ENCODE measurements around the gene BET1. TPM values are rescaled to one million over a fixed set of nuclear protein-coding genes. Genes with fewer than 3 reads are reported as not detected.

Gene BET1
- total RNA-seq, 1 donor from 2014 or later, result 18.8 TPM

DNA sequence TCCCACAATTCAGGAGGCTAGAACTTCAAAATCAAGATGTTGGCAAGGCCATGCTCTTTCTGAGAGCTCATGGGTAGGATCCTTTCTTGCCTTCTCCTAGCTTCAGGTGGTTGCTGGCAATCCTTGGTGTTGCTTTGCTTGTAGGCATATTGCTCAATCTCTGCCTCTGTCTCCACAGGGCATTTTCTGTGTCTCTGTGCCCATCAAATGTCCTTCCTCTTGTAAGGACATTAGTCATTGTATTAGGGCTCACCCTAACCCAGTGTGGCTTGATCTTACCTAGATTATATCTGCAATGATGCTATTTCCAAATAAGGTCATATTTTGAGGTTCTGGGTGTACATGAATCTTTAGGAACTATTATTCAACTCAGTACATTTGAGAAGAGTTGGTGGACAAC, 20.1 kb downstream of the BET1 start:
- DNase-seq (ENCODE audit: low read depth, low spot score), result no peak
- no peaks in the 10 kb centered on the region for H3K36me3 Mint-ChIP-seq (ENCODE audit: low read depth)
- H3K4me1 Mint-ChIP-seq, result no peaks in the 10 kb centered on the region
- no peaks in the 10 kb centered on the region for H3K27me3 Mint-ChIP-seq (ENCODE audit: low read depth)
- H3K27ac Mint-ChIP-seq (ENCODE audit: unreplicated experiment), result no peak overlapping the region
- no peak for TF ChIP-seq CTCF (conservative IDR thresholded peaks at IDR 0.05)
- H3K4me3 Mint-ChIP-seq, result no peak overlapping the region
- H3K9me3 Mint-ChIP-seq, result no peaks in the 10 kb centered on the region

GRCh38 chr7:93981480-93981874, 22.7 kb downstream of the BET1 start:
- no peak overlapping the region for H3K27ac Mint-ChIP-seq (ENCODE audit: unreplicated experiment)
- H3K36me3 Mint-ChIP-seq (ENCODE audit: low read depth), result no peaks in the 10 kb centered on the region
- no peak for TF ChIP-seq CTCF (conservative IDR thresholded peaks at IDR 0.05)
- no peak for DNase-seq (ENCODE audit: low read depth, low spot score)
- H3K27me3 Mint-ChIP-seq (ENCODE audit: low read depth), result no peaks in the 10 kb centered on the region
- no peaks in the 10 kb centered on the region for H3K9me3 Mint-ChIP-seq
- H3K4me3 Mint-ChIP-seq, result no peak overlapping the region
- H3K4me1 Mint-ChIP-seq, result no peaks in the 10 kb centered on the region

GRCh38 chr7:93980744-93981479, 23.2 kb downstream of the BET1 start:
- Mint-ChIP-seq H3K4me1 (no peaks in the 10 kb centered on the region), H3K4me3 (no peak overlapping the region), H3K36me3 (ENCODE audit: low read depth) (no peaks in the 10 kb centered on the region), H3K27me3 (ENCODE audit: low read depth) (no peaks in the 10 kb centered on the region), H3K9me3 (no peaks in the 10 kb centered on the region), H3K27ac (ENCODE audit: unreplicated experiment) (no peak overlapping the region)
- no peak for DNase-seq (ENCODE audit: low read depth, low spot score)
- TF ChIP-seq CTCF (conservative IDR thresholded peaks at IDR 0.05), result no peak

- no peaks in the 10 kb centered on the region for H3K36me3 Mint-ChIP-seq (ENCODE audit: low read depth)
- H3K4me3 Mint-ChIP-seq, result no peak overlapping the region
- H3K4me1 Mint-ChIP-seq, result no peaks in the 10 kb centered on the region
- no peak for DNase-seq (ENCODE audit: low read depth, low spot score)
- TF ChIP-seq CTCF (conservative IDR thresholded peaks at IDR 0.05), result no peak
- H3K27me3 Mint-ChIP-seq (ENCODE audit: low read depth), result no peaks in the 10 kb centered on the region
- no peaks in the 10 kb centered on the region for H3K9me3 Mint-ChIP-seq
- no peak overlapping the region for H3K27ac Mint-ChIP-seq (ENCODE audit: unreplicated experiment)
Observed at GRCh38 chr7:93977211-93977950, 26.8 kb downstream of the BET1 start.

GRCh38 chr7:93973134-93973533, 31.0 kb downstream of the BET1 start:
- no peak for DNase-seq (ENCODE audit: low read depth, low spot score)
- H3K27me3 Mint-ChIP-seq (ENCODE audit: low read depth), result no peaks in the 10 kb centered on the region
- H3K4me1 Mint-ChIP-seq, result no peaks in the 10 kb centered on the region
- H3K9me3 Mint-ChIP-seq, result no peaks in the 10 kb centered on the region
- no peaks in the 10 kb centered on the region for H3K36me3 Mint-ChIP-seq (ENCODE audit: low read depth)
- TF ChIP-seq CTCF (conservative IDR thresholded peaks at IDR 0.05), result no peak
- H3K27ac Mint-ChIP-seq (ENCODE audit: unreplicated experiment), result no peak overlapping the region
- H3K4me3 Mint-ChIP-seq, result no peak overlapping the region
